ENCODE data around the gene ABI3.

The ABI3 gene

GRCh38 chr17:49266233-49266632, 55.7 kb downstream of the ABI3 start:
- TF ChIP-seq, protein P1, sequence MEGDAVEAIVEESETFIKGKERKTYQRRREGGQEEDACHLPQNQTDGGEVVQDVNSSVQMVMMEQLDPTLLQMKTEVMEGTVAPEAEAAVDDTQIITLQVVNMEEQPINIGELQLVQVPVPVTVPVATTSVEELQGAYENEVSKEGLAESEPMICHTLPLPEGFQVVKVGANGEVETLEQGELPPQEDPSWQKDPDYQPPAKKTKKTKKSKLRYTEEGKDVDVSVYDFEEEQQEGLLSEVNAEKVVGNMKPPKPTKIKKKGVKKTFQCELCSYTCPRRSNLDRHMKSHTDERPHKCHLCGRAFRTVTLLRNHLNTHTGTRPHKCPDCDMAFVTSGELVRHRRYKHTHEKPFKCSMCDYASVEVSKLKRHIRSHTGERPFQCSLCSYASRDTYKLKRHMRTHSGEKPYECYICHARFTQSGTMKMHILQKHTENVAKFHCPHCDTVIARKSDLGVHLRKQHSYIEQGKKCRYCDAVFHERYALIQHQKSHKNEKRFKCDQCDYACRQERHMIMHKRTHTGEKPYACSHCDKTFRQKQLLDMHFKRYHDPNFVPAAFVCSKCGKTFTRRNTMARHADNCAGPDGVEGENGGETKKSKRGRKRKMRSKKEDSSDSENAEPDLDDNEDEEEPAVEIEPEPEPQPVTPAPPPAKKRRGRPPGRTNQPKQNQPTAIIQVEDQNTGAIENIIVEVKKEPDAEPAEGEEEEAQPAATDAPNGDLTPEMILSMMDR (IDR thresholded peaks at IDR 0.05) = no peak

GRCh38 chr17:49267912-49268311, 57.4 kb downstream of the ABI3 start:
- TF ChIP-seq, protein P1 (IDR thresholded peaks at IDR 0.05) = no peak

DNA sequence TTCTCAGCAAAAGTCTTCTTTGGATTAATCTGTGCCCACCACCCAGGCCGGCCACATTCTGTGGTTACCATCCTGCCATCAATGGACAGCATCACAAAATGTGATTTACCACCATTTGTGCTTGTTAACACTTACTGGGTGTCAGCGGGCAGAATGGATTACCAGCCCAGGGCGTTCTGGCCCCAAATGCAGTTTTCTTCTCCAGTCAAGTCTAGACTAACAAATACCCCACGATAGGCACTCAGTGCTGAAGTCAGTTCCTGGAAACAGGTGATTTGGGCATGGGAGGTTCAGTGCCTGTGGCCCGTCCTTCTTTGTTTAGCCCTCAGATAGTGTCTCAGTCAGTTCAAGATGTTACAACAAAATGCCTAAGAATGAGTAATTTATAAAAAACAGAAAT, 58.8 kb downstream of the ABI3 start:
- TF ChIP-seq, protein P1 (IDR thresholded peaks at IDR 0.05) = no peak
